Keratinocyte (primary cell): ENCODE results near the gene SMG7. TPM values are rescaled to one million over a fixed set of nuclear protein-coding genes. Genes with fewer than 3 reads are reported as not detected.

Experiments
- DNase-seq: peaks from one replicate; pipeline ENCODE4 v3.0.0-alpha.2; 2011; ENCODE audit warnings: low read depth, missing footprints, low spot score
- FAIRE-seq: peaks from 2 replicates; lab custom pipeline; 2011; peaks lifted over from hg19 to GRCh38; lab: Jason Lieb, UNC
- H2AFZ ChIP-seq: 2 replicates; pipeline ENCODE4 v1.6.0; 2012; ENCODE audit warnings: low read length, control low read depth, inconsistent platforms; ENCODE audit not compliant: control insufficient read depth
- H3K27ac ChIP-seq: 2 replicates; pipeline ENCODE4 v1.5.1; 2011; ENCODE audit warnings: low read length; ENCODE audit not compliant: control insufficient read depth, insufficient read depth
- H3K27me3 ChIP-seq: 3 replicates; pipeline ENCODE4 v1.6.0; 2011; ENCODE audit warnings: low read length; ENCODE audit not compliant: control insufficient read depth, insufficient read depth; ENCODE audit errors: extremely low read depth
- H3K36me3 ChIP-seq, 2 experiments: 2 replicates in 1 of 2; 3 replicates in 1 of 2; pipeline ENCODE4 v1.5.1; 2011; ENCODE audit warnings: low read length in 2 of 2, mild to moderate bottlenecking in 1 of 2; ENCODE audit not compliant: control insufficient read depth in 2 of 2, insufficient read depth in 2 of 2; ENCODE audit errors: extremely low read depth in 1 of 2
- H3K4me1 ChIP-seq: 3 replicates; pipeline ENCODE4 v1.5.1; 2011; ENCODE audit warnings: low read length; ENCODE audit not compliant: control insufficient read depth, insufficient read depth; ENCODE audit errors: extremely low read depth
- H3K4me2 ChIP-seq: 3 replicates; pipeline ENCODE4 v1.6.0; 2011; ENCODE audit warnings: low read depth, low read length; ENCODE audit not compliant: control insufficient read depth, insufficient read depth; ENCODE audit errors: extremely low read depth
- H3K4me3 ChIP-seq, 3 experiments: fragments of 200-600 bp in 1 of 3; sonication (generic) in 1 of 3; 2 replicates in 2 of 3; 3 replicates in 1 of 3; pipeline ENCODE4 v1.5.1; 2011 to 2016; ENCODE audit warnings: low read length in 3 of 3, mild to moderate bottlenecking in 3 of 3, control low read depth in 2 of 3, inconsistent platforms in 1 of 3, low read depth in 1 of 3, mixed read lengths in 1 of 3, mixed run types in 1 of 3, moderate library complexity in 1 of 3; ENCODE audit not compliant: control insufficient read depth in 2 of 3, insufficient read depth in 2 of 3; ENCODE audit errors: extremely low read depth in 1 of 3
- H3K79me2 ChIP-seq: 2 replicates; pipeline ENCODE4 v1.6.0; 2012; ENCODE audit warnings: low read length; ENCODE audit not compliant: control insufficient read depth, insufficient read depth
- H3K9ac ChIP-seq: 3 replicates; pipeline ENCODE4 v1.6.0; 2011; ENCODE audit warnings: low read length; ENCODE audit not compliant: control insufficient read depth, insufficient read depth; ENCODE audit errors: extremely low read depth
- H3K9me1 ChIP-seq: 3 replicates; pipeline ENCODE4 v1.6.0; 2011; ENCODE audit warnings: low read length; ENCODE audit not compliant: control insufficient read depth, insufficient read depth; ENCODE audit errors: extremely low read depth
- H3K9me3 ChIP-seq: 2 replicates; pipeline ENCODE4 v1.5.1; 2012; ENCODE audit warnings: low read depth, low read length; ENCODE audit not compliant: control insufficient read depth
- H4K20me1 ChIP-seq: 3 replicates; pipeline ENCODE4 v1.6.0; 2011; ENCODE audit warnings: low read length; ENCODE audit not compliant: control insufficient read depth, insufficient read depth; ENCODE audit errors: extremely low read depth
- CTCF ChIP-seq, 3 experiments: IDR thresholded peaks in 1 of 3; conservative IDR thresholded peaks in 1 of 3; optimal IDR thresholded peaks in 1 of 3; 2 replicates in 2 of 3; 3 replicates in 1 of 3; pipeline versions ENCODE3 to v1.5.1; 2011; ENCODE audit warnings: low read length in 3 of 3, mild to moderate bottlenecking in 3 of 3, moderate library complexity in 2 of 3, control low read depth in 1 of 3, inconsistent platforms in 1 of 3; ENCODE audit not compliant: insufficient read depth in 2 of 3; ENCODE audit errors: extremely low read depth in 1 of 3
- EZH2 ChIP-seq: IDR thresholded peaks from one replicate; pipeline ENCODE4 v1.6.1; 2012; ENCODE audit warnings: inconsistent platforms, mild to moderate bottlenecking, low read length, moderate library complexity
- dilution Hi-C: fragments of 300-500 bp; cut with MboI; formaldehyde crosslinking; loops from one replicate; pipeline ENCODE4 v1.7.0; 2020; ENCODE audit warnings: low sequenced_read_pairs; ENCODE audit not compliant: extremely low pct_ligation_motif_present
- polyA plus RNA-seq, 5 experiments: library from polyadenylated mRNA; depleted of rRNA in 3 of 5; stranded (reverse) in 3 of 5; stranded (forward) in 1 of 5; unstranded in 1 of 5; fragments of >200 nt; gene quantifications; 1 replicate in 1 of 5; 2 replicates in 3 of 5; 3 replicates in 1 of 5; pipeline versions ENCODE4 v1.2.1 to v1.2.3, GENCODE V29; 2011 to 2012; ENCODE audit warnings: missing spikeins in 2 of 5, low read depth in 1 of 5, low replicate concordance in 1 of 5

Gene SMG7
- polyA plus RNA-seq, 1 donor (not counting 4 experiments of a cell fraction or from before 2014, with no cell fraction given) = 38.2 TPM

GRCh38 chr1:183506561-183506960 lies 34.3 kb downstream of the SMG7 start:
- Histone ChIP-seq H3K9me1 (no peaks in the 10 kb centered on the region), H3K36me3 (no peaks in the 10 kb centered on the region), H3K4me3 (no peak overlapping the region), H4K20me1 (no peaks in the 10 kb centered on the region), H3K9ac (no peak overlapping the region), H3K27me3 (no peaks in the 10 kb centered on the region), H3K9me3 (no peaks in the 10 kb centered on the region), H3K4me1 (no peaks in the 10 kb centered on the region), H2AFZ (no peak overlapping the region), H3K27ac (no peak overlapping the region), H3K4me2 (no peak overlapping the region), H3K79me2 (peaks cover 67% of the 10 kb centered on the region)
- no peak for DNase-seq
- FAIRE-seq = no peak
- dilution Hi-C loops = no loop called here
- TF ChIP-seq CTCF (optimal IDR thresholded peaks at IDR 0.05 in 1 of 3, IDR thresholded peaks at IDR 0.05 in 1 of 3, conservative IDR thresholded peaks at IDR 0.05 in 1 of 3; ENCODE audit: extremely low read depth in 1 of 3, insufficient read depth in 2 of 3, low read length in 3 of 3) (no peak), EZH2 (no peak)

GRCh38 chr1:183508694-183509093 lies 36.4 kb downstream of the SMG7 start:
- peaks cover 60% of the 10 kb centered on the region for H3K79me2 ChIP-seq
- no peaks in the 10 kb centered on the region for H4K20me1 ChIP-seq
- dilution Hi-C loops = no loop called here
- H2AFZ ChIP-seq = no peak overlapping the region
- TF ChIP-seq CTCF (optimal IDR thresholded peaks at IDR 0.05 in 1 of 3, IDR thresholded peaks at IDR 0.05 in 1 of 3, conservative IDR thresholded peaks at IDR 0.05 in 1 of 3; ENCODE audit: extremely low read depth in 1 of 3, insufficient read depth in 2 of 3, low read length in 3 of 3) (no peak), EZH2 (no peak)
- no peak overlapping the region for H3K27ac ChIP-seq
- H3K9ac ChIP-seq = no peak overlapping the region
- H3K27me3 ChIP-seq = no peaks in the 10 kb centered on the region
- H3K4me3 ChIP-seq = no peak overlapping the region
- DNase-seq = no peak
- no peaks in the 10 kb centered on the region for H3K36me3 ChIP-seq
- no peaks in the 10 kb centered on the region for H3K9me3 ChIP-seq
- FAIRE-seq = no peak
- no peaks in the 10 kb centered on the region for H3K9me1 ChIP-seq
- no peaks in the 10 kb centered on the region for H3K4me1 ChIP-seq
- H3K4me2 ChIP-seq = no peak overlapping the region
